Stomach (tissue), 9 donors: ENCODE data around the gene TAF13. TPM values are rescaled to one million over a fixed set of nuclear protein-coding genes. Genes with fewer than 3 reads are reported as not detected.
"Not testable (repeated sequence)": the region's sequence is repeated elsewhere in the genome, so short reads cannot be mapped to it uniquely, and the experiment has no call there.

Experiments used
- DNase-seq, 2 donors: peaks; one replicate each; pipeline versions ENCODE4 v3.0.0 to v3.0.0-alpha.2; 2013 to 2019
- H3K27ac ChIP-seq, 5 donors: fragments of 200-600 bp in 4 of 5; sonication (generic) in 4 of 5; one replicate each; pipeline ENCODE4 v1.5.1; 2013 to 2019; ENCODE audit warnings: mild to moderate bottlenecking in 1 of 5, moderate library complexity in 1 of 5
- H3K27me3 ChIP-seq, 3 donors: fragments of 200-600 bp; sonication (generic); one replicate each; pipeline ENCODE4 v1.5.1; 2017 to 2019; ENCODE audit warnings: mixed run types in 1 of 3
- H3K36me3 ChIP-seq, 4 donors: fragments of 200-600 bp; sonication (generic); 1 replicate in 3 of 4; 2 replicates in 1 of 4; pipeline ENCODE4 v1.5.1; 2016 to 2019
- H3K4me1 ChIP-seq, 4 donors: fragments of 200-600 bp; sonication (generic); one replicate each; pipeline ENCODE4 v1.5.1; 2016 to 2019
- H3K4me3 ChIP-seq, 4 donors: fragments of 200-600 bp; sonication (generic) in 3 of 4; one replicate each; pipeline ENCODE4 v1.5.1; 2016 to 2019; ENCODE audit warnings: mild to moderate bottlenecking in 1 of 4
- H3K9me3 ChIP-seq, 4 donors: fragments of 200-600 bp; sonication (generic); one replicate each; pipeline ENCODE4 v1.5.1; 2016 to 2019
- EP300 ChIP-seq: sonication (generic); formaldehyde crosslinking; IDR thresholded peaks from one replicate; pipeline ENCODE4 v1.6.1; 2017; ENCODE audit warnings: antibody characterized with exemption
- POLR2A ChIP-seq, 4 donors: fragments of 450-650 bp; IDR thresholded peaks; one replicate each; pipeline ENCODE4 v1.6.1; 2016; ENCODE audit warnings: antibody characterized with exemption in 4 of 4, control low read depth in 2 of 4, mild to moderate bottlenecking in 1 of 4, moderate library complexity in 1 of 4
- POLR2AphosphoS5 ChIP-seq, 3 donors: sonication (generic); formaldehyde crosslinking; IDR thresholded peaks; one replicate each; pipeline ENCODE4 v1.6.1; 2016; ENCODE audit warnings: antibody characterized with exemption in 3 of 3
- WGBS, 5 donors: extraction: QIAGEN DNeasy Blood & Tissue Kit in 3 of 5; methylation state at CpG; one replicate each; pipeline versions ENCODE4 v1.1.5 to v1.1.7; 2013 to 2018; 5-methylcytosine and 5-hydroxymethylcytosine counted together
- intact Hi-C: fragments of 100-400 bp; cut with DNase I; formaldehyde crosslinking; loops from one replicate; pipeline ENCODE4 v1.15.1; 2023; ENCODE audit warnings: low total_unique reads
- polyA plus RNA-seq, 3 donors: library from polyadenylated mRNA; stranded (reverse); fragments of 200-250 nt; gene quantifications; one replicate each; pipeline ENCODE4 v1.2.3, GENCODE V29; 2013
- total RNA-seq, 5 donors: library from RNA; depleted of rRNA; stranded (reverse); fragments of >200 nt; gene quantifications; one replicate each; pipeline versions ENCODE4 v1.1.0 to v1.2.3, GENCODE V29; 2014 to 2016
- TF ChIP-seq, protein P1 (sequence below), 7 experiments: fragments of 450-650 bp in 4 of 7; fragments of 200-600 bp in 3 of 7; sonication (generic) in 3 of 7; IDR thresholded peaks; one replicate each; pipeline ENCODE4 v1.5.1; 2016 to 2019; ENCODE audit warnings: antibody characterized with exemption in 7 of 7, control low read depth in 2 of 7, mild to moderate bottlenecking in 1 of 7
- donor health status: healthy with polysubstance abuse.
- donor health status: Bipolar disorder and iron deficiency.
- donor health status: healthy.

The TAF13 gene
- total and polyA plus RNA-seq, 8 donors: 3.5 to 69.9 (median 36.0) TPM

DNA sequence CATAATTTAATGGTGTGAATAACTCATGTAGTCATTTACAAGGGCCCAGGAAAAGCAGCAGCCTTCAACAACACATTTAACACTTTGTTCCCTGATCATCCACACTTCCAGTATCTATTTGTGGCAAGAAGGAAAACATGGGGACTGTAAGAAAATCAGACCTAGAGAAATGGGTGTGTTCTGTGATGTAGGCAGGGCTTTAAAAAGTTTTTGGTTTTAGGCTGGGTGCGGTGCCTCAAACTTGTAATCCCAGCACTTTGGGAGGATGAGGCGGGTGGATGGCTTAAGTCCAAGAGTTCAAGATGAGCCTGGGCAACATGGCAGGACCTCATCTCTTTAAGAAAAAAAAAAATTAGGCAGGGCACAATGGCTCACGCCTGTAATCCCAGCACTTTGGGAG, 19.7 kb downstream of the TAF13 start:
- intact Hi-C loops: no loop called here
- peaks cover 0 to 8% (median 0%) of the 10 kb centered on the region in 4 donors for H3K4me1 ChIP-seq
- H3K27ac ChIP-seq: no peak overlapping the region
- 88 to 98% (median 90%) methylated on average over 3 of the region's 3 CpGs for WGBS, 5 donors
- no peaks in the 10 kb centered on the region for H3K9me3 ChIP-seq
- DNase-seq: no peak
- H3K4me3 ChIP-seq: no peak overlapping the region
- H3K36me3 ChIP-seq: no peaks in the 10 kb centered on the region
- H3K27me3 ChIP-seq: no peaks in the 10 kb centered on the region
- TF ChIP-seq POLR2A (IDR thresholded peaks at IDR 0.05): no peak
- no peak for TF ChIP-seq POLR2AphosphoS5 (IDR thresholded peaks at IDR 0.05)
- TF ChIP-seq EP300: no peak
- TF ChIP-seq, protein P1, sequence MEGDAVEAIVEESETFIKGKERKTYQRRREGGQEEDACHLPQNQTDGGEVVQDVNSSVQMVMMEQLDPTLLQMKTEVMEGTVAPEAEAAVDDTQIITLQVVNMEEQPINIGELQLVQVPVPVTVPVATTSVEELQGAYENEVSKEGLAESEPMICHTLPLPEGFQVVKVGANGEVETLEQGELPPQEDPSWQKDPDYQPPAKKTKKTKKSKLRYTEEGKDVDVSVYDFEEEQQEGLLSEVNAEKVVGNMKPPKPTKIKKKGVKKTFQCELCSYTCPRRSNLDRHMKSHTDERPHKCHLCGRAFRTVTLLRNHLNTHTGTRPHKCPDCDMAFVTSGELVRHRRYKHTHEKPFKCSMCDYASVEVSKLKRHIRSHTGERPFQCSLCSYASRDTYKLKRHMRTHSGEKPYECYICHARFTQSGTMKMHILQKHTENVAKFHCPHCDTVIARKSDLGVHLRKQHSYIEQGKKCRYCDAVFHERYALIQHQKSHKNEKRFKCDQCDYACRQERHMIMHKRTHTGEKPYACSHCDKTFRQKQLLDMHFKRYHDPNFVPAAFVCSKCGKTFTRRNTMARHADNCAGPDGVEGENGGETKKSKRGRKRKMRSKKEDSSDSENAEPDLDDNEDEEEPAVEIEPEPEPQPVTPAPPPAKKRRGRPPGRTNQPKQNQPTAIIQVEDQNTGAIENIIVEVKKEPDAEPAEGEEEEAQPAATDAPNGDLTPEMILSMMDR (IDR thresholded peaks at IDR 0.05): no peak

DNA sequence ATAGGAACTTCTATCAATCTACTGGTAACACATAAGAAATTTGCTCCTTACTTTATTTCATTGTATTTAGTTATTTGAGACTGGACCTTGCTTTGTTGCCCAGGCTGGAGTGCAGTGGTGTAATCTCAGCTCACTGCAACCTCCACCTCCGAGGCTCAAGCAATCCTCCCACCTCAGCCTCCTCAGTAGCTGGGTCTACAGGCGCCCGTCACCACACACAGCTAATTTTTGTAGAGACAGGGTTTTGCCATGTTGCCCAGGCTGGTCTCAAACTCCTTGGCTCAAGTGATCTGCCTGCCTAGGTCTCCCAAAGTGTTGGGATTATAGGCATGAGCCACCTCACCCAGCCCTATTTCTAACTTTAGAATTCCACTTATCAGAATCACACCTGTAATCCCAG, 23.7 kb downstream of the TAF13 start:
- DNase-seq, H3K4me1 ChIP-seq, H3K4me3 ChIP-seq, H3K36me3 ChIP-seq, H3K9me3 ChIP-seq, intact Hi-C loops, H3K27ac ChIP-seq, H3K27me3 ChIP-seq: not testable (repeated sequence)
- WGBS, 5 donors: 86 to 98% (median 95%) methylated on average over 3 of the region's 3 CpGs

DNA sequence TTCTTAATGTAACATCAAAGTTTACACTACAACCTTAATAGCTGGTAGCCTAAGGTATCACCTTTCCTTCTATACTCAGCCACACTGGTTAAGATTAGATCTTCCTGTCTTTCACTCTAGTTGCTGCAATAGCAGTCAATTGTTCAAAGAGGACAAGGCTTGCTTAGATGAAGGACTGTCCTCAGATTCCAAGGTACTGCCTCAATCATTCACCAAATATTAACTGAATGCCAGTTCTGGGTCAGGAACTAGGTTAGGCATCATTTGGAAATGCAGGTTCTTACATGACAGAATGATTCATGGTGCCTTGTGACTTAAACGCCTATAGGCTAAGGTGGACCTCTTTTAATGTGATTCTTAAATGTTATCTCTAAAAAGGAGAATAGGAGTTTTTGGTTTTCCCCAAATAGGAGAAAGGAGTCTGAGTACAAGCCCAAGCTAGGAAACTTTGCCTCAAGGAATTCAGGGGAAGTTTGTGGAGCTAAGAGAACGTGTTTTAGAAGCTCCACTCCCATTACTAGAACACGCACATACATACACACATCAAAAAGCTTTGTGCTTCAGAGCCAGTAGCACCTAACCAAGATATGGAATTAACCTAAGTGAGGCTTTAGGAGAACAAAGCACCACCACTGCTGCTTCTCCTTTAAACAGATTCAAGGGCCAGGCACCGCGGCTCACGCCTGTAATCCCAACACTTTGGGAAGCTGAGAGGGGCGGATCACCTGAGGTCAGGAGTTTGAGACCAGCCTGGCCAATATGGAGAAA, 25.4 kb downstream of the TAF13 start:
- intact Hi-C loops: no loop called here
- Histone ChIP-seq H3K27ac (no peak overlapping the region), H3K36me3 (no peaks in the 10 kb centered on the region), H3K4me1 (no peaks in the 10 kb centered on the region), H3K9me3 (no peaks in the 10 kb centered on the region), H3K27me3 (no peaks in the 10 kb centered on the region), H3K4me3 (no peak overlapping the region)
- WGBS, 5 donors: 62 to 79% (median 68%) methylated on average over 7 of the region's 7 CpGs
- TF ChIP-seq POLR2A (IDR thresholded peaks at IDR 0.05): no peak
- TF ChIP-seq POLR2AphosphoS5 (IDR thresholded peaks at IDR 0.05): no peak
- no peak for TF ChIP-seq EP300
- TF ChIP-seq, protein P1 (IDR thresholded peaks at IDR 0.05): no peak
- DNase-seq: no peak

DNA sequence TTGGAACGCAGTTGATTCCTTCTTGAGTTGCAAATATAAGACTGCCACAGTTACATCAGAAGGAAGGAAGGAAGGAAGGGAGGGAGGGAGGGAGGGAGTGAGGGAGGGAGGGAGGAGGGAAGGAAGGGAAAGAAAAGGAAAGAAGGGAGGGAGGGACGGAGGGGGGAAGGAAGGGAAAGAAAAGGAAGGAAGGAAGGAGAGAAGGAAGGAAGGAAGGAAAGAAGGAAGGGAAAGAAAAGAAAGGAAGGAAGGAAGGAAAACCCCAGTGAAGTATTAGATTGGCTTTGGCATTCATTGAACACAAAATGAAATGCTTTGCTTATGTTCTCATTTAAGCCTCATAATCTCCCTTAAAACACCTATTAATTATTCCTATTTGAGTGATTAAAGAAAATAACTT, 27.5 kb downstream of the TAF13 start:
- 16 to 39% (median 31%) methylated on average over 2 of the region's 2 CpGs for WGBS, 5 donors
- H3K4me1 ChIP-seq: no peaks in the 10 kb centered on the region
- no peaks in the 10 kb centered on the region for H3K9me3 ChIP-seq
- H3K36me3 ChIP-seq: no peaks in the 10 kb centered on the region
- H3K4me3 ChIP-seq: no peak overlapping the region
- intact Hi-C loops: no loop called here
- H3K27ac ChIP-seq: no peak overlapping the region
- H3K27me3 ChIP-seq: no peaks in the 10 kb centered on the region
- no peak for DNase-seq
- no peak for TF ChIP-seq POLR2AphosphoS5 (IDR thresholded peaks at IDR 0.05)
- TF ChIP-seq, protein P1 (IDR thresholded peaks at IDR 0.05): no peak
- TF ChIP-seq EP300: no peak
- no peak for TF ChIP-seq POLR2A (IDR thresholded peaks at IDR 0.05)

DNA sequence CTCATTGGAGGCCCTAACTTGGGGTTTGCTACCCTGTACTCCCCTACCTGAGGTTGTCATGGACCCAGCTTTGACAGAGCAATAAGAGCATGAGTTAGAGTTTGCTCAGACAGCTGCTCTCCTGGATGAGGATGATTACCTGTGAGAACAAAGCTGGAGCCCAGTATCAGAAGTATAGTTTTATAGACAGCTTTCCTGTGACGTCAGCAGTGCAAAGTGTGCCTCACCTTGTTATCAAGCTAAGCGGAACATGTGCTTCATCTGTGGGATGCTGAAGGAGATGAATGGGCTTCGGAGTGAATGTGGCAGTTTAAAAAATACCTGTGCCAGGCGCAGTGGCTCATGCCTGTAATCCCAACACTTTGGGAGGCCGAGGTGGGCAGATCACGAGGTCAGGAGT, 28.5 kb downstream of the TAF13 start:
- 70 to 83% (median 76%) methylated on average over 6 of the region's 6 CpGs for WGBS, 5 donors

More for the DNA sequence above, 28.5 kb downstream of the TAF13 start:
- no peak for DNase-seq
- H3K9me3 ChIP-seq: no peaks in the 10 kb centered on the region
- intact Hi-C loops: no loop called here
- no peak for TF ChIP-seq POLR2AphosphoS5 (IDR thresholded peaks at IDR 0.05)
- no peak overlapping the region for H3K27ac ChIP-seq
- peaks cover 0 to 5% (median 4%) of the 10 kb centered on the region in 4 donors for H3K4me1 ChIP-seq
- no peaks in the 10 kb centered on the region for H3K27me3 ChIP-seq
- no peaks in the 10 kb centered on the region for H3K36me3 ChIP-seq
- H3K4me3 ChIP-seq: no peak overlapping the region
